ENCODE results near the gene FAM83F.
"Not testable (repeated sequence)": the region's sequence is repeated elsewhere in the genome, so short reads cannot be mapped to it uniquely, and the experiment has no call there.

The FAM83F gene

GRCh38 chr22:39992894-39993293 lies 1.9 kb upstream of the FAM83F start:
- FAIRE-seq; DNase-seq (ENCODE audit: low spot score): not testable (repeated sequence)

GRCh38 chr22:39994041-39994565 lies 651 bp upstream of the FAM83F start:
- DNase-seq (ENCODE audit: low spot score) (no peak), FAIRE-seq (no peak)

GRCh38 chr22:39995393-39996252 lies 869 bp downstream of the FAM83F start:
- no peak for FAIRE-seq
- DNase-seq (ENCODE audit: low spot score) = no peak

GRCh38 chr22:39996732-39997131 lies 2.0 kb downstream of the FAM83F start:
- FAIRE-seq (no peak), DNase-seq (ENCODE audit: low spot score) (no peak)

GRCh38 chr22:39997421-39997820 lies 2.7 kb downstream of the FAM83F start:
- DNase-seq (ENCODE audit: low spot score) (no peak), FAIRE-seq (no peak)

- DNase-seq (ENCODE audit: low spot score) = peak; percentile 42
- no peak for FAIRE-seq
Observed at GRCh38 chr22:39997939-39998726, 3.4 kb downstream of the FAM83F start.

DNA sequence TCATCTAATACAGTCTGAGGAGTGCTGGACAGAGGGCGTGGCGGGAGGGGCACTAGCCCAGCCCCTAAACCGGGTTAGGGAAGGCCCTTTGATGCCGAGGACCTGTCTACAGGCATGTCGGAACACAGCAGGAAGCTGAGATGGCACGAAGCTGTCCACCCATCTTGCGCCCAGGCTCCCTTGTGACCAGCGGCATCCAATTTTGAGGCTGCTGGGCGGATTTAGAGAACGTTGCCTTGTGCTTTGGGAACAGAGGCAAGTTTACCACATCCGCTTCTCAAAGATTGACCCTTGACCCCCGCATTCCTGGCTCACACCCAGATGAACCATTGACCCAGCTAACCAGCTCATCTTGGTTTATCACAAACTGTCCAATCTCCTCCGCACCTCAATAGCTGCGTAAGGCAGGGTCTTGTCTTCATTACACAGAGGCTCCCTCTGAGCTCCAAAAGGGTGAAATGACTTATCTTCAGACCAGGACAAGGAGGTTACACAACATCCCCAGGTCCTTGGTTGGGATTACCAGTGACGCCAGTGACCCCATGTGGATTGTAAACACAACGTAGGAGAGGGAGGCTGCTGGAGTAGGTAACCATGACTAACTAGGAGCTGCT lies 4.5 kb downstream of the FAM83F start:
- FAIRE-seq (peak; percentile 37), DNase-seq (ENCODE audit: low spot score) (peak; percentile 46)

DNA sequence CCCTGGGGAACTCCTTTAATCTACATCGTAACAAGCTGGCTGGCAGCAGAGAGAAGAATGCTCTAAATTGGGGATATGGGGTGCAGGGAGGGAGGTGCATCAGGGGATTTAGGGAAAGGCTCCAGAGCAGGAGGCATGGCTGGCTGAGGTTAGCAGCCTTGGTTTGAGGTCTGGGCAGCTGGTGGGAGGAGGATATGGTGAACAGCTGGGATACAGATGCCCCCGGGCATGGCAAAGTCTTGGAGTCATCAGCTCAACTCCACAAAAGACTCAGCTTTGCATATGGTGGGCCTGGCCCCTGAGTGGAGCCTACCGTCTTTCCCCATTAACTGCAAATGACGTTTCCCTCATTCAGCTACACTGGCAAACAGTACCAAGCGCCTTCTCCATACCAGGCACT lies 5.4 kb downstream of the FAM83F start:
- DNase-seq (ENCODE audit: low spot score) (no peak), FAIRE-seq (no peak)

- no peak for FAIRE-seq
- DNase-seq (ENCODE audit: low spot score) = no peak
Observed at GRCh38 chr22:40001106-40001505, 6.4 kb downstream of the FAM83F start.

DNA sequence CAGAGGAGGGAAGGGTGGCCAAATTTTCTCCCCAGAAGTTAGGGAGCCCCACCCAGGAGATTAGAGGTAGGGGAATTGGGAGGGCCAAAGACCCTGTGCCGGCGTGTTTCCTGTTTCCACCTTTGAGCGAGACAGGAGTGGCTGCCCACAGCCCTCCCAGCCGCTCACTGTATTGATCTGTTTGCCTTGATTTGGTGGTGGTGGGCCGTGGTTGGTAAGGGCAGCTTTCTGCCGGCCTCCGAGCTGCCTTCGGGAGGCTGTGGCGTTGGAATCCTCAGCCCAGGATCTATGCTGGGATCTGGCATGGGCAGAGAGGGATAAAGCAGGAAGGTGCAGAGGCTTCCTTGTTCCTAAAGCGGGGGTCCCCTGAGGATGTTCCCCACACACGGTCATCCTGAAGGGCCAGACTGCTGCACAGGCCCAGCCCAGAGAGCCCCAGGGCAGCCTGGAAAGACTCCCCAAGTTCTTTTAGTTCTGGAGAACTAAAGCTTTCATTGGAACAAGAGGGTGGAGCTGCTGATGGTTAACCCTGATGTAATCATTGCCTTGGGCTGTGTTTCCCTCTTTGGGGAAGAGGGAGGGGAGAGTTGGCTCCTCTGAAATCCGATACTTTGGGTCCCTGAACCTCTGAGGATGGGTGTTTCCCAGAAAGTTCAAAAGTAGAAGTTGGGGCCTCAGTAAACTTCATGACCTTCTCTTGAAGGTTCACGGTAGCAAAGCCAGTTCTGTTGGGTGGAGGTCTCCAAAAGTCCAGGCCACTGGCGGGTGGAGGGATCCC lies 7.2 kb downstream of the FAM83F start:
- FAIRE-seq (no peak), DNase-seq (ENCODE audit: low spot score) (no peak)

DNA sequence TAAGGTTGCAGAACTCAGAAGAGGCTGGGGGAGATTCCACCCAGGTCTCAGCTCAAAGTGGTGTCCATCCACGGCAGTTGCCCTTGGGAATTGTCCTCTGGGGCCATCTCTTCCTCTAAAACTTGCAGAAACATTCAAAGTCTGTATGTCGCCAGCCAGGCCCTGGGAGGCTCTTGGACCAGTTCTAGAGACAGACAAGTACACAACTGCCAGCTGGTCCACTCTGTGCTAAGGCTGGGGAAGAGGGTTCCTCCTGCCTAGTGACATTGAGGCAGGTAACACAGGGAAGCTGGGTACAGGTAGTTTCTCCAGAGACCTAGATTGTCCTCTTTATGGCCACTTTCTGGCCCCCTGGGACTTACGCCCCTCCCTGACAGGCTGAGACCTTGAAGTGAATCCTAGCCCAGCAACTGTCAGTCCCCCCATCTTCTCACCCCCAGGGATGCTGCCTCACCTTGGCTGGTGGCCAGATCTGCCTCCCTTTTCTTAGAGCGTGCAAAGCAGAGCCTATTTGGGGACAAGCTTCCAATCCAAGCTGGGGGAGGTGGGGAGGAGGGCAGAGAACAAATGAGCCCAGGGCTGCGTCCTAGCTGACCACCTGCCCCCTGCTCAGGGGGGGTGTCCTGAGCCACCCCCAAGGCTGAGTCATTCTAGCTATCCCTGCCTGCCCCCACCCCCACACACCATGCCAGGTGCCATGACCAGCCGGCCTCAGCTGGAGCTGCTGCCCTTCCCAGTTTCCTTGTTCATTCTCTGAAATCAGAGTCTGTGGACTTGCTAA lies 8.4 kb downstream of the FAM83F start:
- DNase-seq (ENCODE audit: low spot score) (no peak), FAIRE-seq (no peak)

DNA sequence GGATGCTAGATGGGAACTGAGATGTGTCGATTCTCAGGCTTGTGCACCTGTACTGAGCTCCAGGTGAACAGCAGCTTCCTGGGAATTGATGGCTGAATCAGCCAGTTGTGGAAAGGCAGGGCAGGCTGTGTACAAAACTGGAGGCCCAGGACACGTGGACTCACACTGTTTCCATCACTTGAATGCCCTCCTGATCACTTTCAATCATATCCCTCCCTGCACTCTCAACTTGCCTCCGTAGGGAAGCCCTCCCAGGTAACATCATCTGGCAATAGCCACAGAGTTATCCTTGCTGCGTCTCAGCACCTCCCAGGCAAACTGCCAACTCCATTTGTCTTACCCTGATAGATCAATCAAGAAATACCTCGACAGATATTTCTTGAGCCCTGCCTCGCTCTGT lies 10.1 kb downstream of the FAM83F start:
- DNase-seq (ENCODE audit: low spot score) (no peak), FAIRE-seq (peak; percentile 50)

GRCh38 chr22:40006641-40007040 lies 11.9 kb downstream of the FAM83F start:
- no peak for DNase-seq (ENCODE audit: low spot score)
- no peak for FAIRE-seq

DNA sequence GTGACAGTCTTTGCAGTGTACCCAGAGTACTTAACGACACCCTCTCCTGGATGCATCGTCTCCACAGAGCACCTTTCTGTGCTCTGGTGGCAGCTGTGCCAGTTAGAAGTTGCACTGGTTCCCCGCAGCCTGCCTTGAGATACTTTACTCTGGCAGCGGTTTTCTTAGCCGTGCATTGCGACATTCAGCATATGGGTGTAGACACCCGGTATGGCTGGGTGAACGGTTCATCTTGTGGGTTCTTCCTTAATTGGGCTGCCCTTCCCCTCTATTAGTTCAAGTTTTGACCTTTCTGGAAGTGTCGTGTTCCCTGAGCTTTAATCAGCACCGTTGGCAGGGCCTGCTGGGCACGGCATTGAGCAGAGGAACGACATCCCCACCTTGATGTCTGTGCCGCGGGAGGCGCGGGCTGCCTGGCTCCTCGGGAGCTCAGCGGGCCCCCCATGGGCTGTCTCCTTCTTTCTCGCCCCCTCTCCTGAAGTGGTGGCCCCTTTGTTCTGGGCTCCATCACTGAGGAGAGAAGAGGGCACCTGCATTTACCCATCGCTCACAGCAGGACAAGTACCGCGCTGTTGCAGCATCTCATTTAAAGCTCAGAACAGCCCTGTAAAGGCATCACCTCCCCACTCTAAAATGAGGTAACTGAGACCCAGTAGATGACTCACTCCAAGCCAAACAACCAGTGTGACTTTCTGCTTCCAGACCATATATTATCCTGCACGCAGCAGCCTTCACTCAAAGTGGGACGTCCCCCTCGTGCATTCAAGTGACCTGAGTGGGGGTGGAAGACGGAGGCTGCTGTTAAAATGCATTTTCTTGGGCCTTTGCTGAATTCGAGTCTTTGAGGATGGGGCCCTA lies 13.3 kb downstream of the FAM83F start:
- DNase-seq (ENCODE audit: low spot score) = peak; percentile 41
- no peak for FAIRE-seq

- no peak for FAIRE-seq
- DNase-seq (ENCODE audit: low spot score) = peak; percentile 63
Observed at GRCh38 chr22:40008726-40009291, 14.1 kb downstream of the FAM83F start.

GRCh38 chr22:40009292-40009774 lies 14.6 kb downstream of the FAM83F start:
- FAIRE-seq = peak; percentile 40
- DNase-seq (ENCODE audit: low spot score) = peak; percentile 63

DNA sequence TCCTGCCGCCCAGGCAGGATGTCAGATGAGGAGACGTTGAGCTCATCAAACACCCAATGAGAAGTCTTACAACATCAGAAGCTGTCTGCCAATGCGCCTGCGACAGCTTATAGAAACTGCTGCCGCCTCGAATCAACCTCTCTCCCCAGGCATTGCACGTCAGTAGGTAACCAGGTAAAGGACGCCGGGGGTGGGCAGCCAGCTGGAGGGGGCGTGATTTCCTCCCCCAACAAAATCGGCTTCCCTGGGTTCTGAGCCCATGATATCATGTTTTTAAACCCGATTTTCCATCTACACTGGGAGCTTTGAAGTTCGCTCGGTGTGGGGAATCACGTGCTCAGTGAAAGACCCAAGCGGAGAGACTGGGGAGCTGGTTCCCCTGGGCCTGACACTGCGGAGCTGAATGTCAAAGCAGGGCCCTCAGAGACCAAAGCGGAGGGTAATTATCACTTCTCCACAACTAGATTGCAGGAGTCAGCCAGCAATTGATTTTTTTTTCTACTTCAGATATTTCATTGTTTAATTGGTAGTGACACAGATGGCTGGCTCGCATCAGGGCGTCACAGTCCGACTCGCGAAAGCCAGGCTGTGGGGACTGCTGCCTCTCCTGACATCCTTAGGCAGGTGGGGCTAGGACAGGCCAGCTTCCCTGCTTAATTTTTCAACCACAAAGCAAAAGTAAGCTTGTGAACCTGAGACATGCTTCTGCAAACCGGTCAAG lies 15.4 kb downstream of the FAM83F start:
- DNase-seq (ENCODE audit: low spot score) (no peak), FAIRE-seq (peak; percentile 78)

GRCh38 chr22:40010746-40011145 lies 16.0 kb downstream of the FAM83F start:
- FAIRE-seq = no peak
- no peak for DNase-seq (ENCODE audit: low spot score)
